Measurements from ENCODE around the gene DHX36. TPM values are rescaled to one million over a fixed set of nuclear protein-coding genes. Genes with fewer than 3 reads are reported as not detected.

The DHX36 gene
- total and polyA plus RNA-seq, 2 experiments from 2014 or later: 24.8 to 38.2 TPM

DNA sequence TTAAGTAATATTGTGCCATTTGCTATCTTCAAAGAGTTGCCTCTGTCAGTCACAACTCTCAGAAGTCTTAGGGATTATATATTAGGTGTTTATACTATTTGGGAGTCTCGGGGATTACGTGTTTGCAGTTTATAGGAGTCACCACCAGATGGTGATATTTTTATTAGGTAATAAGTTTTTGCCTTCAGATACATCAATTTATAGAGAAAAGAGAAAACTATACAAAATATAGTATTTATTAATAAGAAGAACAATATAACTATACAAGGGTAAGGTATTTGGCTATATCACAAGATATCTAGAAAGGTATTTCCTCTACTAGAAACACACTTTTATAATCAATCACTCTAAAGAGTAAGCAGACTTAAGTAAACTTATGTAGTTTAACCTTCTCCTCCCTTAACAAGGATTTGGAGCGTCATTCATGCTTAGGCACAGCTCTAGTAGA is 10.7 kb upstream of the DHX36 start:
- no peak overlapping the region for H3K4me3 ChIP-seq
- H3K36me3 ChIP-seq: no peaks in the 10 kb centered on the region
- no peak overlapping the region for H3K27ac ChIP-seq
- H3K9me3 ChIP-seq (ENCODE audit: low read depth): no peaks in the 10 kb centered on the region
- no peaks in the 10 kb centered on the region for H3K4me1 ChIP-seq (ENCODE audit: low read depth)
- no peaks in the 10 kb centered on the region for H3K27me3 ChIP-seq
- DNase-seq (ENCODE audit: low read depth in 1 of 2, low spot score in 1 of 2): peak; percentile 45 to 49
- TF ChIP-seq, protein P1, sequence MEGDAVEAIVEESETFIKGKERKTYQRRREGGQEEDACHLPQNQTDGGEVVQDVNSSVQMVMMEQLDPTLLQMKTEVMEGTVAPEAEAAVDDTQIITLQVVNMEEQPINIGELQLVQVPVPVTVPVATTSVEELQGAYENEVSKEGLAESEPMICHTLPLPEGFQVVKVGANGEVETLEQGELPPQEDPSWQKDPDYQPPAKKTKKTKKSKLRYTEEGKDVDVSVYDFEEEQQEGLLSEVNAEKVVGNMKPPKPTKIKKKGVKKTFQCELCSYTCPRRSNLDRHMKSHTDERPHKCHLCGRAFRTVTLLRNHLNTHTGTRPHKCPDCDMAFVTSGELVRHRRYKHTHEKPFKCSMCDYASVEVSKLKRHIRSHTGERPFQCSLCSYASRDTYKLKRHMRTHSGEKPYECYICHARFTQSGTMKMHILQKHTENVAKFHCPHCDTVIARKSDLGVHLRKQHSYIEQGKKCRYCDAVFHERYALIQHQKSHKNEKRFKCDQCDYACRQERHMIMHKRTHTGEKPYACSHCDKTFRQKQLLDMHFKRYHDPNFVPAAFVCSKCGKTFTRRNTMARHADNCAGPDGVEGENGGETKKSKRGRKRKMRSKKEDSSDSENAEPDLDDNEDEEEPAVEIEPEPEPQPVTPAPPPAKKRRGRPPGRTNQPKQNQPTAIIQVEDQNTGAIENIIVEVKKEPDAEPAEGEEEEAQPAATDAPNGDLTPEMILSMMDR (IDR thresholded peaks at IDR 0.05; ENCODE audit: low read depth, low read length): peak; percentile 62

DNA sequence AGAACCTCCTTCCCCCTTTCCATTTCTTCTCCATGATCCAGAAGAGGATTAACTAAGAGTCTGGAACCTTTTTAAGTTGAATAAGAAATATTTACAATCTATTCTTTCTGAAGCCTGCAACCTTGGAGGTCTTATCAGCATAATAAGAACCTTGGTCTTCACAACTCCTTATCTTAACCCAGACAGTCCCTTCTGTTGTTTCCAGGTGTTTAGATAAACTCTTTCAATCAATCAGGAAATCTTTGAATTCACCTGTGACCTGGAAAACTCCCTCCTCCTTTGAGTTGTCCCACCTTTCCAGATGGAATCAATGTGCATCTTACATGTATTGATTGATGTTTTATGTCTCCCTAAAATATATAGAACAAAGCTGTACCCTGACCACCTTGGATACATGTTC is 3.6 kb upstream of the DHX36 start:
- H3K36me3 ChIP-seq: no peaks in the 10 kb centered on the region
- no peaks in the 10 kb centered on the region for H3K27me3 ChIP-seq
- H3K9me3 ChIP-seq (ENCODE audit: low read depth): no peaks in the 10 kb centered on the region
- no peaks in the 10 kb centered on the region for H3K4me1 ChIP-seq (ENCODE audit: low read depth)
- TF ChIP-seq, protein P1 (IDR thresholded peaks at IDR 0.05; ENCODE audit: low read depth, low read length): no peak
- no peak overlapping the region for H3K4me3 ChIP-seq
- DNase-seq (ENCODE audit: low read depth in 1 of 2, low spot score in 1 of 2): no peak
- H3K27ac ChIP-seq: no peak overlapping the region

DNA sequence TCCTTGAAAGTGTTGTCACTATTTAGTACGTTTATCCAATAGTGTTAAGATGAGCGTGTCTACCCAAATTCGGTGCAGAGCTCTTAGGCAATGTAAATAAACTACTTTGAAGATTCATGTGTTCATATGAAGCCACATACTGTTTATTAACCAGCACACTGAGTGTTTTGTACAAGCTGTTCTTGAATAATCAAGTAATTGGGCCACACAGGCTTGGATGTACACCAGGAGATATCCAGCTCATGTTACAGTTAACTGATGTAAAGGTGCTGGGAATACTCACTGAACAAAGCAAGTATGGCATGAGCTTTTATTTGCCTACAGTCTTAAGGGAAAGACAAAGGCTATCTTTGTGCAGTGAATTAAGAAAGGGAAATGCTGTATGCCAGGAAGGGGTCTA is 632 bp upstream of the DHX36 start:
- DNase-seq (ENCODE audit: low read depth in 1 of 2, low spot score in 1 of 2): peak in 1 of 2 donors; percentile 21
- TF ChIP-seq, protein P1 (IDR thresholded peaks at IDR 0.05; ENCODE audit: low read depth, low read length): no peak
- peak overlapping the region; percentile 69 for H3K4me3 ChIP-seq
- no peaks in the 10 kb centered on the region for H3K27me3 ChIP-seq
- no peaks in the 10 kb centered on the region for H3K36me3 ChIP-seq
- H3K27ac ChIP-seq: peak overlapping the region; percentile 90
- peaks cover 15% of the 10 kb centered on the region for H3K4me1 ChIP-seq (ENCODE audit: low read depth)
- H3K9me3 ChIP-seq (ENCODE audit: low read depth): no peaks in the 10 kb centered on the region

DNA sequence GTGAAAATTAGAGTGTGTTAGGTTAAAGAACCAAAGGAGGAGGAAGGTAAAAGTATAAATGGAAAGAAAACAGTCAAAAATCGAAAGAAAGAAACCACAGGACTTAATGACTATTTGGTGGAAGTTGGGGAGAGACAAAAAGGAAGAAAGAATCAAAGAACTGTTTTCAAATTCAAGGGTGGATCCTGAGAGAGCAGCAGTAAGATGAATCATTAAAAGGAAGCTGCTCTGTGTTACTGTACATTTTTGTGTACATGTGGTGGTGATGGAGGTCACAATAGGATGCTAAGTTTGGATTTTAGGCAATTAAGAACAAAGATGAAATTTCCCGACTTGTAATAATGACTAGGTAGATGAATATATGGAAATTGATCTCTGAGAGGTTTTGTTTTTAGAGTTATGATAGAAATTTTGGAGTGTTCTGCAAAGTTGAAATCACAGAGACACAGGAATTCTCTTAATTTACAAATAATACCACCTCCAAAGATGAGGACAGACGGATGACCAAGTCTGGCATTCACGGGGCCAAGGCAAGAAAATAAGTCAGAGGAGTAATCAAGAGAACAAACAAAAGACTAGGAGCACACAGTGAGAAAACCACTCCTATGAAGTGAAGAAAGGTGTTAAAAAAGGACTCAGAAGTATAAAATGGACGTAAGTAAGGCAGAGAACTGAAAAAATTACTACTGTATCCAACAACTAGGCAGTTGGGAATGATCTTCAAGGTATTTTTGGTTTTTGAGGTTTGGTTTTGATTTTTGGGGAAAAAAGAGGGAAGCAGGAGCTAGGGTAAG is 7.1 kb downstream of the DHX36 start:
- Histone ChIP-seq H3K36me3 (peaks cover 25% of the 10 kb centered on the region), H3K4me1 (ENCODE audit: low read depth) (peaks cover 13% of the 10 kb centered on the region), H3K9me3 (ENCODE audit: low read depth) (no peaks in the 10 kb centered on the region), H3K4me3 (no peak overlapping the region), H3K27ac (no peak overlapping the region), H3K27me3 (no peaks in the 10 kb centered on the region)
- DNase-seq (ENCODE audit: low read depth in 1 of 2, low spot score in 1 of 2): no peak
- TF ChIP-seq, protein P1 (IDR thresholded peaks at IDR 0.05; ENCODE audit: low read depth, low read length): no peak

DNA sequence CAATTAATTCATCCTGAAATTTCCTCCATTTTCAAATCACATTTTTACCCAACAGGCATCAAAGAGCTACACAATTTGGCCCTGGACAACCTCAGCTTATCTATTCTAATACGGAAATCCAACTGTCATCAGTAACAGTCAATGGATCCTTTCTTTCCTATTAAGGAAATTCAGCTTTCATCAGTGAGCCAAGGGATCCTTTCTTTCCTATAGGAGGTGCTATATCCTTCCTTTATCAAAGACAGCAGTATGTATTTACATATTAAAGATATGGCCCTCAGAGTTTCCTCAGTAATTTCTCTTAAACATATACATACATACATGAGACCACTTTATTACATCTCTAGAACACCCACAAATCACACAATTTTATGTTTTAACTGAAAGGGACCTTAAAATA is 10.1 kb downstream of the DHX36 start:
- TF ChIP-seq, protein P1 (IDR thresholded peaks at IDR 0.05; ENCODE audit: low read depth, low read length): no peak
- H3K9me3 ChIP-seq (ENCODE audit: low read depth): no peaks in the 10 kb centered on the region
- no peak overlapping the region for H3K4me3 ChIP-seq
- no peak overlapping the region for H3K27ac ChIP-seq
- H3K4me1 ChIP-seq (ENCODE audit: low read depth): no peaks in the 10 kb centered on the region
- H3K27me3 ChIP-seq: no peaks in the 10 kb centered on the region
- DNase-seq (ENCODE audit: low read depth in 1 of 2, low spot score in 1 of 2): no peak
- peaks cover 48% of the 10 kb centered on the region for H3K36me3 ChIP-seq

Measured in cardiac muscle cell (in vitro differentiated cells and primary cell).